Measurements from ENCODE around the gene AUP1. TPM values are rescaled to one million over a fixed set of nuclear protein-coding genes. Genes with fewer than 3 reads are reported as not detected.
A peak's percentile ranks its signal among the peaks of the same experiment; 100 is the strongest.

Gene AUP1
- total and polyA plus RNA-seq, 9 donors = 57.1 to 101 (median 70.4) TPM

- intact Hi-C loops (cut with DNase I) = no loop called here
- Histone ChIP-seq H3K9me3 (no peaks in the 10 kb centered on the region), H3K36me3 (no peaks in the 10 kb centered on the region), H3K4me1 (ENCODE audit: insufficient read depth) (peaks cover 3% of the 10 kb centered on the region), H3K27ac (no peak overlapping the region), H3K27me3 (peaks cover 18% of the 10 kb centered on the region), H3K4me3 (no peak overlapping the region)
- no peak for DNase-seq
- WGBS, 3 donors = 3 to 4% (median 4%) methylated on average over 30 to 60 of the region's 60 CpGs
- no peak for TF ChIP-seq CTCF (IDR thresholded peaks at IDR 0.05)
- TF ChIP-seq POLR2A (IDR thresholded peaks at IDR 0.05) = no peak
- TF ChIP-seq EP300 (IDR thresholded peaks at IDR 0.05) = no peak
These were observed 14.1 kb downstream of the AUP1 start for GRCh38 chr2:74515271-74515980.

- Histone ChIP-seq H3K36me3 (no peaks in the 10 kb centered on the region), H3K27ac (no peak within 1 kb of the TSS)
- DNase-seq = no peak
These were observed 14.9 kb downstream of the AUP1 start, which contains the start of gene TLX2 for GRCh38 chr2:74514368-74515270. Gene TLX2 (plus strand): TSS chr2:74514450. CDS start chr2:74514807, 357 bp downstream.

GRCh38 chr2:74513605-74514367 is 15.7 kb downstream of the AUP1 start:
- Histone ChIP-seq H3K9me3 (no peaks in the 10 kb centered on the region), H3K36me3 (no peaks in the 10 kb centered on the region), H3K4me1 (ENCODE audit: insufficient read depth) (peaks cover 3% of the 10 kb centered on the region), H3K27ac (no peak overlapping the region), H3K4me3 (no peak overlapping the region), H3K27me3 (peaks cover 18% of the 10 kb centered on the region)
- WGBS, 3 donors = 4 to 9% (median 6%) methylated on average over 48 to 52 of the region's 52 CpGs
- intact Hi-C loops (cut with DNase I) = no loop called here
- DNase-seq = peak in 2 of 5 donors; percentile 21 to 31
- TF ChIP-seq EP300 (IDR thresholded peaks at IDR 0.05) = no peak
- no peak for TF ChIP-seq POLR2A (IDR thresholded peaks at IDR 0.05)
- no peak for TF ChIP-seq CTCF (IDR thresholded peaks at IDR 0.05)

More at GRCh38 chr2:74514368-74515270, 14.9 kb downstream of the AUP1 start, which contains the start of gene TLX2:
- Histone ChIP-seq H3K9me3 (no peaks in the 10 kb centered on the region), H3K4me3 (no peak within 1 kb of the TSS), H3K4me1 (ENCODE audit: insufficient read depth) (peaks cover 3% of the 10 kb centered on the region), H3K27me3 (peaks cover 18% of the 10 kb centered on the region)
- intact Hi-C loops (cut with DNase I) = no loop called here
- WGBS, 3 donors = 4% methylated on average over 54 to 82 of the region's 82 CpGs
- TF ChIP-seq EP300 (IDR thresholded peaks at IDR 0.05) (no peak), POLR2A (IDR thresholded peaks at IDR 0.05) (no peak)

- intact Hi-C loops (cut with DNase I) = no loop called here
- TF ChIP-seq EP300 (IDR thresholded peaks at IDR 0.05) = no peak
- no peak for TF ChIP-seq POLR2A (IDR thresholded peaks at IDR 0.05)
- no peak for TF ChIP-seq CTCF (IDR thresholded peaks at IDR 0.05)
- peak in 2 of 5 donors; percentile 13 to 25 for DNase-seq
- no peak overlapping the region for H3K27ac ChIP-seq
- no peak overlapping the region for H3K4me3 ChIP-seq
- 2 to 6% (median 5%) methylated on average over 27 to 36 of the region's 36 CpGs for WGBS, 3 donors
- H3K36me3 ChIP-seq = no peaks in the 10 kb centered on the region
- H3K9me3 ChIP-seq = no peaks in the 10 kb centered on the region
- H3K4me1 ChIP-seq (ENCODE audit: insufficient read depth) = peaks cover 4% of the 10 kb centered on the region
- H3K27me3 ChIP-seq = peaks cover 18% of the 10 kb centered on the region
These were observed 16.5 kb downstream of the AUP1 start for GRCh38 chr2:74512744-74513604.
